CD4-positive, alpha-beta T cell treated with Interleukin-2 at 100 ng/mL for 4 hours (primary cell): ENCODE results near the gene CAMTA1.
A peak's percentile ranks its signal among the peaks of the same experiment; 100 is the strongest.

Experiments
- DNase-seq: peaks from one replicate; pipeline ENCODE4 v3.0.0-alpha.2; 2020; ENCODE audit warnings: low spot score

The CAMTA1 gene

DNA sequence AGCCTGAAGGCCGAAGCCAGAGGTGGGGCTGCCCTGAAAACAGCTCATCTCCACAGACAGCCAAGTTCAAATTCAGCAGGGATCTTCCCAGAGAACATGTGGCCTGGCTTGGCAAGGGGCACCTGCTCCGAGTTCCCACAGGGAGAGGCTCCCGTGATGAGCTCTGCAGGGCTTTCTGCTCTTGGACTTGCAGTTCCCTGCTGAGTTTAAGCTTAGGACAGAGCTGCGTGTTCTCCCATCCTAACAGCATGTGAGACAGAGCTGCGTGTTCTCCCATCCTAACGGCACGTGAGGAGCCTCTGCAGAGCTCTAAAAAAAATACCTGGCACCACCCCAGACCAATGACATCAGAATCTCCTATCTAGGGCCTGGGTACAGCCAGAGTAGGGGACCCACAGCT, 872.8 kb downstream of the CAMTA1 start:
- DNase-seq, result no peak

DNA sequence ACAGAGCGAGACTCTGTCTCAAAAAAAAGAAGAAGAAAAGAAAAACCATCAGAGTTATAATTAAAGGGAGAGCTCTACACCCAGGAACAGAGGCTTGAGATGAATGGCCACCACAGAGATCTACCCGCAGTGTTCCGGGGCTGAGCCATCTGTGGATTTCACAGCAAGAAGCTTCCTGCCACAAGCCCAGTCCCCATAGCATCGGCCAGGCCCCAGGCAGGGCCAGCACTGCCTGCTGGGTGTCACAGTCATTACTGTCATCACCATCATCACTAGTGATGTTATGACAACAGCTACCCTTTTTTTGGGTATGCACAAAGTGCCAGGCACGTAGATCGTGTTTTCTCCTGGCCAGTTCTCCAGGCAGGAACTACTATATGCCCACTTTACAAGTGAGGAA, 874.3 kb downstream of the CAMTA1 start:
- DNase-seq, result no peak

DNA sequence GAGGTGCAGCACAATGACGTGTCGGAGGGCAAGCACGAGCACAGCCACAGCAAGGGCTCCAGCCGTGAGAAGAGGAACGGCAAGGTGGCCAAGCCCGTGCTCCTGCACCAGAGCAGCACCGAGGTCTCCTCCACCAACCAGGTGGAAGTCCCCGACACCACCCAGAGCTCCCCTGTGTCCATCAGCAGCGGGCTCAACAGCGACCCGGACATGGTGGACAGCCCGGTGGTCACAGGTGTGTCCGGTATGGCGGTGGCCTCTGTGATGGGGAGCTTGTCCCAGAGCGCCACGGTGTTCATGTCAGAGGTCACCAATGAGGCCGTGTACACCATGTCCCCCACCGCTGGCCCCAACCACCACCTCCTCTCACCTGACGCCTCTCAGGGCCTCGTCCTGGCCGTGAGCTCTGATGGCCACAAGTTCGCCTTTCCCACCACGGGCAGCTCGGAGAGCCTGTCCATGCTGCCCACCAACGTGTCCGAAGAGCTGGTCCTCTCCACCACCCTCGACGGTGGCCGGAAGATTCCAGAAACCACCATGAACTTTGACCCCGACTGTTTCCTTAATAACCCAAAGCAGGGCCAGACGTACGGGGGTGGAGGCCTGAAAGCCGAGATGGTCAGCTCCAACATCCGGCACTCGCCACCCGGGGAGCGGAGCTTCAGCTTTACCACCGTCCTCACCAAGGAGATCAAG, 878.3 kb downstream of the CAMTA1 start:
- DNase-seq, result no peak

DNA sequence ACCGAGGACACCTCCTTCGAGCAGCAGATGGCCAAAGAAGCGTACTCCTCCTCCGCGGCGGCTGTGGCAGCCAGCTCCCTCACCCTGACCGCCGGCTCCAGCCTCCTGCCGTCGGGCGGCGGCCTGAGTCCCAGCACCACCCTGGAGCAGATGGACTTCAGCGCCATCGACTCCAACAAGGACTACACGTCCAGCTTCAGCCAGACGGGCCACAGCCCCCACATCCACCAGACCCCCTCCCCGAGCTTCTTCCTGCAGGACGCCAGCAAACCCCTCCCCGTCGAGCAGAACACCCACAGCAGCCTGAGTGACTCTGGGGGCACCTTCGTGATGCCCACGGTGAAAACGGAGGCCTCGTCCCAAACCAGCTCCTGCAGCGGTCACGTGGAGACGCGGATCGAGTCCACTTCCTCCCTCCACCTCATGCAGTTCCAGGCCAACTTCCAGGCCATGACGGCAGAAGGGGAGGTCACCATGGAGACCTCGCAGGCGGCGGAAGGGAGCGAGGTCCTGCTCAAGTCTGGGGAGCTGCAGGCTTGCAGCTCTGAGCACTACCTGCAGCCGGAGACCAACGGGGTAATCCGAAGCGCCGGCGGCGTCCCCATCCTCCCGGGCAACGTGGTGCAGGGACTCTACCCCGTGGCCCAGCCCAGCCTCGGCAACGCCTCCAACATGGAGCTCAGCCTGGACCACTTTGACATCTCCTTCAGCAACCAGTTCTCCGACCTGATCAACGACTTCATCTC, 879.1 kb downstream of the CAMTA1 start:
- DNase-seq, result no peak

- no peak for DNase-seq
Measured at GRCh38 chr1:7664893-7665250, 879.6 kb downstream of the CAMTA1 start.

DNA sequence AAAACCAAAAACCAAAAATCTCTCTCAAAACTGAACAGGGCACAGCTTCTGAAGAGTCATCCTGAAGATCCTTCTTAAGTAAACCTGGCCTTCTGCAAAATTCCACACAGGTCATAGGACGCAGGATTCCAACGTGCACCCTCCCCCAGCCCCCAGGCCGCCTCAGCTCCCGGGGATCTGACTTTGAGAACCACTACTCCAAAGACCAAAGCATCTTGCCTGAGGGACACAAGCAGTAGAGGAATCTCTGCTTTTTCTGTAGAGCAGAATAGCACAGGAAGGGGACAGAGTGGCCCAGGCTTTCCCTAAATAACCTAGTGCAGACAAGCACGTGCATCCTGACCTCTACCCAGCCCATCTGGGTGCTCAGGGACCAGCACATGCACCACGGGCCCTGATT, 881.0 kb downstream of the CAMTA1 start:
- no peak for DNase-seq

DNA sequence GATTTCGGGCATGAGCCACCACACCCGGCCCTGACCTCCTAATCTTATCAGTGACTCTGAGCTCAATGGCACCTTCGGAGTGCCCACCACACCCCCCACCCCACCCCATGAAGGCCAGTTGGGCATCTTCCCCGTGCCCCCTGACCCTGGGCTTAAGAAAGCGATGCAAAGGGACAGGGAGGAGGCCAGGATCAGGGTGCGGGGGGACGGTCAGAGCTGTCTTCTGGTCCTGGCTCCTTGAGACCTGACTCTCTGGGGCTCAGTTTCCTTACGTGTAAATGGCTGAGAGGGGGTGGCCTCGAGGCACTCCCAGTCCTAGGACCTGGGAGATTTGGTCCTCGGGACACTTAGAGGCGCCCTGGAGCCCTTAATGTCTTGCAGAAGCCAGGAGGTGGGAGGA, 881.9 kb downstream of the CAMTA1 start:
- DNase-seq, result no peak

DNA sequence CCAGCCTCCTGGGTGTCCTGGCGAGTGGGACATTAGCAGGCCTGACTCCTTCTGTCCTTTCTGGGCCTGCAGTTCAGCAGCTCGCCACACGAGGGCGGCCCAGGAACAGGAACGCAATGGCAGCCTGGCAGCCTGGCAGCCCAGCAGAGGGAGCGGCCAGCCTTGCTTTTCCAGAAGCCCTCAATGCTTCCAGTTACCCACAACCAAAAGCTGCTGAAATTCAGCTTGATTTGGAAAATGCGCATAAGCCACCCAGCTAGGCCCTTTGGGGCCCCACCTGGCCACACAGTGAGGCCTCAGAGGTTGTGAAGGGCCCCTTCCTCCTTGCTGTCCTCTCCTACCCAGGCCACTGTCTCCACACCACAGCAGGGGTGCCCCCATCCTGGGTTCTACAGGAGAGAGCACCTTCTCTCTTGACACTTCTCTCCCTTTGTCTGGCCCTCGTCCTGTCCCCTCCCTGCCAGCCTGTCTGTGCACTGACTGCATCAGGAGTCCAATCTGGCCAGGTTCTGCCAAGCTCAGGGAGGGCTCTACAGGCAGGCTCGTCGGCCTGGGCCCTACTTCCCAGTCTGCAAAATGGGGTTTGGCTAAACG, 882.5 kb downstream of the CAMTA1 start:
- peak; percentile 85 for DNase-seq

- peak; percentile 55 for DNase-seq
Measured at GRCh38 chr1:7669559-7670311, 884.5 kb downstream of the CAMTA1 start.

- no peak for DNase-seq
Measured at GRCh38 chr1:7670334-7671145, 885.3 kb downstream of the CAMTA1 start.

GRCh38 chr1:7671146-7671465, 885.9 kb downstream of the CAMTA1 start:
- no peak for DNase-seq

DNA sequence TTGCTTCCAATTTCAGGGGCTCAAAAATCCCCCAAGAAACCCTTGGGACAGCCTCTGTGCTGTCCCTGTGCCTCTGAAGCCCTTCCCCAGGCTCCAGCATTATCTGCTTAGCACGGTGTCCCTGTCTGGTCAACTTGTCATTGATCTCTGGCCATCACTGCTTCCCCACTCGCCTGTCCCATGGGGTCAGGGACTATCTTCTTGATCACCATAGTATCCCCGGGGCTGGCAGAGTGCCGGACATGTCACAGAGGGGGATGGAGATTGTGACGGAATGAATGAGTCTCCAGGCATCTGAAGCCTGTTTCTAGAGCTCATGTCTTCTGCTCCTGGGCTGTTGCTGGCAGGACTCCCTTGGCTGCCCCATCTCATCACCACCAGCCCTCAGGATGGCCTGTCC, 886.4 kb downstream of the CAMTA1 start:
- no peak for DNase-seq

DNA sequence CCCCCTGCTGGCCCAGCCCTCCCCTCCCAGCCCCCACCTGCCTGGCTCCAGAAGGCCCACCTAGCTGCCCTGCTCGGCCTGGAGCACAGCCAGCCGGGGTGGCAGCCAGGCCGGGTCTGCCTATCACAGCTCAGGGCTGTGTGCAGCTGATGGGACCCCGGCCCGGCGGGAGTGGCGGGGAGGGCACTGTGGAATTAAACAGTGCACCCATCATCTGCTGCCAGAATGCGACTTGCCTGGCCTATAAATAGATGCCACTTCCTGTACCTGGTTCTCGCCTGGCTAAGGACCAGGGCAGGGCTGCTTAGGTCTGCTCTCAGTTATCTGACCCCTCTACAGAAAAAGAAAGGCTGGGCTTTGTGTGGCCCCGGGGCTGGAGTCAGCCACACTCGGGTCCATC, 887.6 kb downstream of the CAMTA1 start:
- no peak for DNase-seq

- DNase-seq, result no peak
Measured at GRCh38 chr1:7674972-7675371, 889.7 kb downstream of the CAMTA1 start.

GRCh38 chr1:7675431-7676273, 890.4 kb downstream of the CAMTA1 start:
- no peak for DNase-seq

DNA sequence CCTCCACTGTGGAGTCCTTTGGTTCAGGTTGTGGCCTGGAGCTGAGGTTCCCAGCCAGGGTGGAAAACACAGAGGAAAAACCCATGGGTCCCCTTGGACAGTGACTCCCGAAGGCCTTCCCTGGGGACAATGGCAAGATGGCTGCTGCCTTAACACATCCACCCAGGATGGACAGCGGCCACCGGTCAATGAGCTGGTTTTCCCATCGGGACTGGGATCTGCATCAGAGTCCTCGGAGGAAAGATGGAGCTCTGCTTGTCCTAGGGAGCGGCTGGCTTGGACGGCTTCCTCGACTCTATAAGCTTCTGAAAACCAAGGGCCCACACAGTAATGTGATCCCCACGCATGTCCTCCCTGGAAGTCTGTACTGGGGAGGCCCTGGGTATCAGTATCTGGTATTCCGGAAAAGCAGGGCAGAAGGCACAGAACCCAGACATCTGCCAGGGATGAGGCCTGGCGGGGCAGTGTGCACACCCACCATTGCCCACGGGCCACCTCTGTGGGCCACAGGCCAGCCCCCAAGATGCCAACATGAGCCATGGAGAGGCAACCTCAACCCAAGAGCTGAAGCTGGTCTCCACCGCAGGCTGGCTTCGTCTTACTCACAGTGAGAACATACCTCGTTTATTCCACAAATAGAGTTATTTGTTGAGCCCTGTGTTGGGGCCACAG, 891.2 kb downstream of the CAMTA1 start:
- DNase-seq, result no peak

GRCh38 chr1:7677111-7677510, 891.9 kb downstream of the CAMTA1 start:
- no peak for DNase-seq

DNA sequence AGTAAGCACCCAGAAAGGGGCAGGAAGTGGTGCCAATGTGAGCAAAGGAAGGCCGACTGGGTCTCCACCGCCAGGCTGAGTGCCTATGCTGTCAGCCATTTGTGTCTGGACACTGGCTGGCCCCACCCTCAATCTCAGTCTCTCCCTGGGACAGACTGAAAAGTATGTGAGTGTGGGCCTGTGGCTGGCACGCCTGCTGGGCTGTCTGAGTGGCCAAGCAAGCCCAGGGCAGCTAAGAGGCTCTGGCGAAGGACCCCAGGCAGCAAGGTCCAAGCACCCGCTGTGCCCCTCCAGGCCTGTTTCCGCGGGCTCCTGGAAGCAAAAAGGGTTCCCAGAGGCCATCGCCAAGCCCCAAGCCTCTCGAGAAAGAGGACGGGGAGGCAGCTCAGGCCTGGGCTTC, 892.6 kb downstream of the CAMTA1 start:
- no peak for DNase-seq

- no peak for DNase-seq
Measured at GRCh38 chr1:7678491-7679158, 893.4 kb downstream of the CAMTA1 start.
